WI38 (cell line): ENCODE data around the gene AHSA1.

Experiments used
- H3K4me3 ChIP-seq: 2 replicates; pipeline ENCODE4 v1.5.1; 2011; ENCODE audit warnings: low read depth, mild to moderate bottlenecking, control low read depth, low read length
- CTCF ChIP-seq: IDR thresholded peaks from 2 replicates; pipeline ENCODE4 v1.5.1; 2012; ENCODE audit warnings: low read depth, mild to moderate bottlenecking, control low read depth, low read length

Gene AHSA1

GRCh38 chr14:77426396-77426795 is 31.5 kb upstream of the AHSA1 start:
- no peak for TF ChIP-seq CTCF
- no peak overlapping the region for H3K4me3 ChIP-seq

GRCh38 chr14:77436042-77436441 is 21.9 kb upstream of the AHSA1 start:
- no peak overlapping the region for H3K4me3 ChIP-seq
- no peak for TF ChIP-seq CTCF

- TF ChIP-seq CTCF, result no peak
- no peak overlapping the region for H3K4me3 ChIP-seq
Measured at GRCh38 chr14:77438596-77438995, 19.3 kb upstream of the AHSA1 start.

GRCh38 chr14:77439861-77440260 is 18.0 kb upstream of the AHSA1 start:
- no peak overlapping the region for H3K4me3 ChIP-seq
- no peak for TF ChIP-seq CTCF

- no peak for TF ChIP-seq CTCF
Measured at GRCh38 chr14:77442196-77442595, 15.7 kb upstream of the AHSA1 start.

GRCh38 chr14:77455966-77456640 is 1.8 kb upstream of the AHSA1 start:
- no peak for TF ChIP-seq CTCF
- H3K4me3 ChIP-seq, result peak overlapping the region; percentile 99

More at GRCh38 chr14:77442196-77442595, 15.7 kb upstream of the AHSA1 start:
- H3K4me3 ChIP-seq, result no peak overlapping the region

- TF ChIP-seq CTCF, result no peak
- peak overlapping the region; percentile 99 for H3K4me3 ChIP-seq
Measured at GRCh38 chr14:77457115-77457521, 775 bp upstream of the AHSA1 start.
